Measurements from ENCODE around the gene TTC39B. TPM values are rescaled to one million over a fixed set of nuclear protein-coding genes. Genes with fewer than 3 reads are reported as not detected.

TTC39B gene
- total and polyA plus RNA-seq, 2 donors (not counting 3 experiments of a cell fraction or from before 2014, with no cell fraction given), result 1.0 to 5.4 TPM

- Histone ChIP-seq H3K27me3 (ENCODE audit: control insufficient read depth in 2 of 2, insufficient read depth in 2 of 2, low read length in 2 of 2) (no peaks in the 10 kb centered on the region), H3K27ac (ENCODE audit: insufficient read depth, low read depth, low read length) (no peak overlapping the region), H3K4me2 (ENCODE audit: insufficient read depth, low read length) (no peak overlapping the region), H2AFZ (ENCODE audit: low read depth, low read length) (no peak overlapping the region), H3K79me2 (ENCODE audit: control insufficient read depth, insufficient read depth, low read length) (no peaks in the 10 kb centered on the region), H4K20me1 (replicated peaks; ENCODE audit: control insufficient read depth, extremely low read depth, insufficient read depth, low read length) (no peaks in the 10 kb centered on the region), H3K9ac (replicated peaks; ENCODE audit: extremely low read depth, insufficient read depth, low read length) (no peak overlapping the region), H3K4me1 (ENCODE audit: control insufficient read depth, extremely low read depth, insufficient read depth, low read length) (no peaks in the 10 kb centered on the region), H3K36me3 (ENCODE audit: control insufficient read depth in 2 of 2, extremely low read depth in 1 of 2, insufficient read depth in 2 of 2, low read length in 2 of 2) (no peaks in the 10 kb centered on the region), H3K9me1 (replicated peaks; ENCODE audit: control insufficient read depth, extremely low read depth, insufficient read depth, low read length) (no peaks in the 10 kb centered on the region), H3K4me3 (replicated peaks in 1 of 3; ENCODE audit: insufficient read depth in 1 of 3, low read depth in 1 of 3, low read length in 3 of 3) (no peak overlapping the region), H3K9me3 (replicated peaks; ENCODE audit: control insufficient read depth, insufficient read depth, low read length) (no peaks in the 10 kb centered on the region)
- dilution Hi-C loops (cut with MboI; ENCODE audit: extremely low pct_ligation_motif_present, low sequenced_read_pairs), result no loop called here
- TF ChIP-seq JUN (IDR thresholded peaks at IDR 0.05; ENCODE audit: borderline replicate concordance, insufficient read depth, insufficient read length, low read depth), result no peak
- no peak for TF ChIP-seq MAX (IDR thresholded peaks at IDR 0.05; ENCODE audit: insufficient read depth, insufficient read length)
- TF ChIP-seq CTCF (IDR thresholded peaks at IDR 0.05; ENCODE audit: extremely low read depth in 1 of 2, insufficient read depth in 1 of 2, low read depth in 1 of 2, low read length in 2 of 2), result no peak
- TF ChIP-seq GATA2 (IDR thresholded peaks at IDR 0.05; ENCODE audit: insufficient read depth, insufficient read length, low read depth, low read length), result no peak
- TF ChIP-seq FOS (IDR thresholded peaks at IDR 0.05; ENCODE audit: borderline replicate concordance, insufficient read depth, low read length), result no peak
- TF ChIP-seq POLR2AphosphoS5 (IDR thresholded peaks at IDR 0.05; ENCODE audit: insufficient read depth, low read depth, low read length), result no peak
- no peak for TF ChIP-seq MYC (IDR thresholded peaks at IDR 0.05; ENCODE audit: low read depth, low read length)
- no peak for TF ChIP-seq EZH2 (IDR thresholded peaks at IDR 0.05; ENCODE audit: borderline replicate concordance, low read depth, low read length, severe bottlenecking)
- no peak for TF ChIP-seq POLR2A (IDR thresholded peaks at IDR 0.05; ENCODE audit: low read depth, low read length)
- CTCF ChIA-PET, result interaction anchor here (1.0 kb wide), 1 partner anchor 14 kb away, joined by 3 read pairs; no protein-coding TSS in a partner anchor
- DNase-seq (ENCODE audit: low read depth, low spot score) (no peak), FAIRE-seq (no peak)
- POLR2A ChIA-PET, result no interaction called here
- intact Hi-C loops (cut with micrococcal nuclease), result no loop called here
- no TSS peak for BruUV-seq (replicated peaks)
These were observed 117.5 kb downstream of the TTC39B start for GRCh38 chr9:15189481-15189880.

Measured in endothelial cell of umbilical vein (primary cell).